ENCODE measurements around the gene ACACA.

Gene ACACA

DNA sequence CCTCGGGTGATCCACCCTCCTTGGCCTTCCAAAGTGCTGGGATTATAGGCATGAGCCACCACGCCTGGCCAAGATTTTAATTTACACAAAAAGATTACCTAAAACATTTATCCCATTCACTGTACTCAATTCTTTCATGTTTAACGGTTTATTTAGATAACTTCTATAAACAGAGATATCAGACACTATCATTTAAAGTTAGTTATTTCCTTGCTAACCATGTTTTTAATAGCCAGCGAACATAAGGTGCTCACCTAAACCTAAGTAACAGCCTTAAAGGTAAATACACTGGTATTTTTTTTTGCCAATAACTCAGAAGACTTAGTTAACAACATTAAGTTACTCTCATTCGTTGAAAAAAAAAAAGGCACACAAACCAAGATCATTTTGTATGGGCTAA, 112.9 kb downstream of the ACACA start:
- no peak for DNase-seq
- TF ChIP-seq, protein P1, sequence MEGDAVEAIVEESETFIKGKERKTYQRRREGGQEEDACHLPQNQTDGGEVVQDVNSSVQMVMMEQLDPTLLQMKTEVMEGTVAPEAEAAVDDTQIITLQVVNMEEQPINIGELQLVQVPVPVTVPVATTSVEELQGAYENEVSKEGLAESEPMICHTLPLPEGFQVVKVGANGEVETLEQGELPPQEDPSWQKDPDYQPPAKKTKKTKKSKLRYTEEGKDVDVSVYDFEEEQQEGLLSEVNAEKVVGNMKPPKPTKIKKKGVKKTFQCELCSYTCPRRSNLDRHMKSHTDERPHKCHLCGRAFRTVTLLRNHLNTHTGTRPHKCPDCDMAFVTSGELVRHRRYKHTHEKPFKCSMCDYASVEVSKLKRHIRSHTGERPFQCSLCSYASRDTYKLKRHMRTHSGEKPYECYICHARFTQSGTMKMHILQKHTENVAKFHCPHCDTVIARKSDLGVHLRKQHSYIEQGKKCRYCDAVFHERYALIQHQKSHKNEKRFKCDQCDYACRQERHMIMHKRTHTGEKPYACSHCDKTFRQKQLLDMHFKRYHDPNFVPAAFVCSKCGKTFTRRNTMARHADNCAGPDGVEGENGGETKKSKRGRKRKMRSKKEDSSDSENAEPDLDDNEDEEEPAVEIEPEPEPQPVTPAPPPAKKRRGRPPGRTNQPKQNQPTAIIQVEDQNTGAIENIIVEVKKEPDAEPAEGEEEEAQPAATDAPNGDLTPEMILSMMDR (IDR thresholded peaks at IDR 0.05; ENCODE audit: low read depth, low read length) = no peak
- Histone ChIP-seq H3K4me3 (ENCODE audit: low read depth, low read length) (no peak overlapping the region), H3K27me3 (no peaks in the 10 kb centered on the region), H3K9me3 (no peaks in the 10 kb centered on the region), H3K36me3 (peaks cover 4% of the 10 kb centered on the region; the same call in 1 of the 2 replicates), H3K4me1 (peaks cover 7% of the 10 kb centered on the region)

DNA sequence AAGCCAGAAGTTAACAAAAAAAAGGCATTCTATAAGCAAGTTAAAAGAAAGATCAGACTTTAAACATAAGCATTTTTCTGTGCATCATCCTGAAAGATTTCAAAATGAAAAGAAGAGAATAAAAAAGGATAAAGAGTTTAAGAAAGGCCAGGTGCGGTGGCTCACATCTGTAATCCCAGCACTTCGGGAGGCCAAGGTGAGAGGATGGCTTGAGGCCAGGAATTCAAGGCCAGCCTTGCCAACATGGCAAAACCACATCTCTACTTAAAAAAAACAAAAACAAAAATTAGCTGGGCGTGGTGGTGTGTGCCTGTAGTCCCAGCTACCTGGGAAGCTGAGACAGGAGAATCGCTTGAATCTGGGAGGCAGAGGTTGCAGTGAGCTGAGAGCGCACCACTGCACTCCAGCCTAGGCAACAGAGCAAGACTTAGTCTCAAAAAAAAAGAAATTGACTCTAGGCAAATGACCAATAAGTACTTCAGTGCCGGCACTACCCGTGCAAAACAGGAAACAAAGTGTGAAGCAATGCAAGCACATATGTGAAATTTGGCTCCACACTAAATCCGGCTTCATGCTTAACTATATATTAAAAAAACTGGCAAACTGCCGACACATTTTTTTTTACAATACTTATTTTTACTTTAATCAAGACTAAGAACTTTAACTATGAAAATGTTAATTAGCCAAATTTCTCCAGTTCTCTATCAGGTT, 114.1 kb downstream of the ACACA start:
- Histone ChIP-seq H3K4me3 (ENCODE audit: low read depth, low read length) (no peak overlapping the region), H3K36me3 (peaks cover 10% of the 10 kb centered on the region; the same call in 1 of the 2 replicates), H3K27me3 (no peaks in the 10 kb centered on the region), H3K9me3 (no peaks in the 10 kb centered on the region), H3K4me1 (peaks cover 7% of the 10 kb centered on the region)
- DNase-seq = no peak
- TF ChIP-seq, protein P1 (IDR thresholded peaks at IDR 0.05; ENCODE audit: low read depth, low read length) = no peak

DNA sequence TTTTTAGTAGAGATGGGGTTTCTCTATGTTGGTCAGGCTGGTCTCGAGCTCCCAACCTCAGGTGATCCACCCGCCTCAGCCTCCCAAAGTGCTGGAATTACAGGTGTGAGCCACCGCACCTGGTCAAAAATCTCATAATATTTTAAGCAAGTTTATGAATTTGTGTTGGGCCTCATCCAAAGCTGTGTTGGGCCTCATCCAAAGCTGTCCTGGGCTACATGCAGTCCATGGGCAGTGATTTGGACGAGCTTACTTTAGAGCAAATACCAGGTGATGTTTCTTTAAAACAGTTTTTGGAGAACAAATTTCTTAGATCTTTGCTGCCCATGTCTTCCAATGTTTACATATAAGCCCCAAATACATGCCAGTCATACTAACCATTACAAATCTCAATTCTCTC, 115.3 kb downstream of the ACACA start:
- H3K9me3 ChIP-seq = no peaks in the 10 kb centered on the region
- H3K4me3 ChIP-seq (ENCODE audit: low read depth, low read length) = no peak overlapping the region
- no peaks in the 10 kb centered on the region for H3K27me3 ChIP-seq
- no peak for DNase-seq
- peaks cover 7% of the 10 kb centered on the region for H3K4me1 ChIP-seq
- peaks cover 12% of the 10 kb centered on the region for H3K36me3 ChIP-seq
- TF ChIP-seq, protein P1 (IDR thresholded peaks at IDR 0.05; ENCODE audit: low read depth, low read length) = no peak

DNA sequence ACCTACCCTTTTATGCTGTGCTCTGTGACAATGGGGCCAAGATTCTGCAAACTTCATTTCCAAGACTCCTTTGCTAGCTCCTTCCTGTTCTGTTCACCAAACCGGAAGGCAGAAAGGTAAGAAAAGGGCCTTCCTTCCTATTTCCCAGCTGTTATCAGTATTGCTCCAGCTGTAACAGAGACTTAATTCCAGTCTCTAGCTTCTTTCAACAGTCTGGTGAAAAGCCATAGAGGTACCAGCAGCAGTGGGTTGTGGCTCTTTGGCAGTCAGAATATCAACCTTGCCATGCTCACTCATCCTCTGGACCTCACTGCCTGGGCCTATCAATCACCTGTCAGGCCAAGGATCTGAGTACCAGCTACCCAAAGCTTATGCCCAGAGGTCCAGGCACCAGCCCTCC, 120.2 kb downstream of the ACACA start:
- H3K4me3 ChIP-seq (ENCODE audit: low read depth, low read length) = no peak overlapping the region
- H3K27me3 ChIP-seq = no peaks in the 10 kb centered on the region
- no peaks in the 10 kb centered on the region for H3K4me1 ChIP-seq
- H3K36me3 ChIP-seq = peaks cover 44% of the 10 kb centered on the region
- H3K9me3 ChIP-seq = no peaks in the 10 kb centered on the region
- DNase-seq = no peak
- TF ChIP-seq, protein P1 (IDR thresholded peaks at IDR 0.05; ENCODE audit: low read depth, low read length) = no peak

DNA sequence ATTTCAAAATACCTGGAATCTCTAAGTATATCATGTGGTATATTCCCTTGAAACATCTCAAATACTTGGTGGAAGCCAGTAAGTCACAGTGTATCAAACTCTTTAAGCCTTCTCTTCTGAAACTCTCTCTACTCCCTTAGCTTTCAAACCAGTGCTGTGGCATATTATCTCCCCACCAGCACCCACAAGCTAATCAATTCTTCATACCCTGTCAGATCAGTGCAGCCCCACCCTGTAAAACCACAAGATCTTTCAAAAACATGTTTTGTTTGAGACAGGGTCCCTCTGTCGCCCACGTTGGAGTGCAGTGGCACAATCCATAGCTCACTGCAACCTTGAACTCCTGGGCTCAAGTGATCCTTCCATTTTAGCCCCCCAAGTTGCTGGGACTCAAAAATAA, 122.4 kb downstream of the ACACA start:
- Histone ChIP-seq H3K4me1 (no peaks in the 10 kb centered on the region), H3K9me3 (no peaks in the 10 kb centered on the region), H3K36me3 (peaks cover 53% of the 10 kb centered on the region), H3K27me3 (no peaks in the 10 kb centered on the region), H3K4me3 (ENCODE audit: low read depth, low read length) (no peak overlapping the region)
- TF ChIP-seq, protein P1 (IDR thresholded peaks at IDR 0.05; ENCODE audit: low read depth, low read length) = no peak
- no peak for DNase-seq

DNA sequence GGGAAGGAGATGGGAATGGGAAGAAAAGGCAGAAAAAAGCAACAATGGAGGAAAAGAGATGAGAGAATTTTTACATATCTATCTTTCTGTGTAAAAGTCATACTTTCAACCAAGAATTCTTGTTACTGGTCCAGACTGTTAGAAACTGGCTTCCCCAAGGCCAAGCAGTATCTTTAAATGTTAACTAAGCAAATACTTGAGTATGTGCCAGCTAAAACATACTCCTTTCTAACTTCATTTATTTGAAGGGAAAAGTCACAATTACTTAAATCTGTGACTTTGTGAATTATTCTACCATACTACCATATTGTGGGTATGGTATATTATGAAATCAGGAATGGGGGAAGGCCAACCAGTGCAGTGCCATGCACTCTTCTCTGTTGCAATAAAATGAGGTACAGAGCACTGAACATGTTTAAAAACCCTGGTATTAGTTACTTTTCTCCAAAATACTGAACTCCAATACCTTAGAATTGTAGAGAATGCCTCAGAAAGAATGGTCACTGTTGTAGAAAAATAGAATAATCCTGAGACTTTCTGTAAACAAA, 123.1 kb downstream of the ACACA start:
- peaks cover 52% of the 10 kb centered on the region for H3K36me3 ChIP-seq
- TF ChIP-seq, protein P1 (IDR thresholded peaks at IDR 0.05; ENCODE audit: low read depth, low read length) = no peak
- no peaks in the 10 kb centered on the region for H3K27me3 ChIP-seq
- no peak overlapping the region for H3K4me3 ChIP-seq (ENCODE audit: low read depth, low read length)
- no peak for DNase-seq
- no peaks in the 10 kb centered on the region for H3K9me3 ChIP-seq
- no peaks in the 10 kb centered on the region for H3K4me1 ChIP-seq

Data from BE2C (cell line).